ENCODE measurements around the gene S100A12. TPM values are rescaled to one million over a fixed set of nuclear protein-coding genes. Genes with fewer than 3 reads are reported as not detected.

S100A12 gene
- total and polyA plus RNA-seq, 2 donors (not counting 3 experiments of a cell fraction or from before 2014, with no cell fraction given) = not detected

DNA sequence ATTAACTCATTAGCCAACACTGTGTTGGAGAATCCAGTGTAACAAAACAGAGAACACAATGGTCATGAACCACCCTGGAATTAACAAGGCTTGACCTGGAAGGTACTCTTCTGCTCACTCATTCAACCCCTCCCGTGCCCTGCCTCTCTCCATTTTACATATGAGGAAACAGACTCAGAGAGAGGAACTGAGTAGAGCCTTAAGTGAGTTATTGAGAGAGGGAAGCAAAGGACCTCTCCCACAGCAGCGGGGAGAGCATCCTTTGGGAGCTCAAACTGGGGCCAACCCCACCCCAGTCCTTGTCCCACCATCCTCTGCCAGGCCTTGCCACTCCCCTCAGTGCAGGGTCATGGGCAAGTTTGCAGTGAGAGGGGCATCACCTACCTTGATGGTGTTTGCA is 1.4 kb downstream of the S100A12 start:
- BruUV-seq (replicated peaks) = no TSS peak
- H3K9me1 ChIP-seq (replicated peaks; ENCODE audit: control insufficient read depth, extremely low read depth, insufficient read depth, low read length) = no peaks in the 10 kb centered on the region
- no peaks in the 10 kb centered on the region for H3K4me1 ChIP-seq (ENCODE audit: control insufficient read depth, extremely low read depth, insufficient read depth, low read length)
- DNase-seq (ENCODE audit: low read depth, low spot score) (no peak), FAIRE-seq (no peak)
- dilution Hi-C loops (cut with MboI; ENCODE audit: extremely low pct_ligation_motif_present, low sequenced_read_pairs) = no loop called here
- no peaks in the 10 kb centered on the region for H3K36me3 ChIP-seq (ENCODE audit: control insufficient read depth in 2 of 2, extremely low read depth in 1 of 2, insufficient read depth in 2 of 2, low read length in 2 of 2)
- H3K4me2 ChIP-seq (ENCODE audit: insufficient read depth, low read length) = no peak overlapping the region
- no peaks in the 10 kb centered on the region for H3K27me3 ChIP-seq (ENCODE audit: control insufficient read depth in 2 of 2, insufficient read depth in 2 of 2, low read length in 2 of 2)
- no peaks in the 10 kb centered on the region for H3K79me2 ChIP-seq (ENCODE audit: control insufficient read depth, insufficient read depth, low read length)
- TF ChIP-seq, protein P1, sequence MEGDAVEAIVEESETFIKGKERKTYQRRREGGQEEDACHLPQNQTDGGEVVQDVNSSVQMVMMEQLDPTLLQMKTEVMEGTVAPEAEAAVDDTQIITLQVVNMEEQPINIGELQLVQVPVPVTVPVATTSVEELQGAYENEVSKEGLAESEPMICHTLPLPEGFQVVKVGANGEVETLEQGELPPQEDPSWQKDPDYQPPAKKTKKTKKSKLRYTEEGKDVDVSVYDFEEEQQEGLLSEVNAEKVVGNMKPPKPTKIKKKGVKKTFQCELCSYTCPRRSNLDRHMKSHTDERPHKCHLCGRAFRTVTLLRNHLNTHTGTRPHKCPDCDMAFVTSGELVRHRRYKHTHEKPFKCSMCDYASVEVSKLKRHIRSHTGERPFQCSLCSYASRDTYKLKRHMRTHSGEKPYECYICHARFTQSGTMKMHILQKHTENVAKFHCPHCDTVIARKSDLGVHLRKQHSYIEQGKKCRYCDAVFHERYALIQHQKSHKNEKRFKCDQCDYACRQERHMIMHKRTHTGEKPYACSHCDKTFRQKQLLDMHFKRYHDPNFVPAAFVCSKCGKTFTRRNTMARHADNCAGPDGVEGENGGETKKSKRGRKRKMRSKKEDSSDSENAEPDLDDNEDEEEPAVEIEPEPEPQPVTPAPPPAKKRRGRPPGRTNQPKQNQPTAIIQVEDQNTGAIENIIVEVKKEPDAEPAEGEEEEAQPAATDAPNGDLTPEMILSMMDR (IDR thresholded peaks at IDR 0.05; ENCODE audit: extremely low read depth in 1 of 2, insufficient read depth in 1 of 2, low read depth in 1 of 2, low read length in 2 of 2) = no peak
- TF ChIP-seq GATA2 (IDR thresholded peaks at IDR 0.05; ENCODE audit: insufficient read depth, insufficient read length, low read depth, low read length) (no peak), FOS (IDR thresholded peaks at IDR 0.05; ENCODE audit: borderline replicate concordance, insufficient read depth, low read length) (no peak), MYC (IDR thresholded peaks at IDR 0.05; ENCODE audit: low read depth, low read length) (no peak), JUN (IDR thresholded peaks at IDR 0.05; ENCODE audit: borderline replicate concordance, insufficient read depth, insufficient read length, low read depth) (no peak), POLR2A (IDR thresholded peaks at IDR 0.05; ENCODE audit: low read depth, low read length) (no peak), EZH2 (IDR thresholded peaks at IDR 0.05; ENCODE audit: borderline replicate concordance, low read depth, low read length, severe bottlenecking) (no peak), POLR2AphosphoS5 (IDR thresholded peaks at IDR 0.05; ENCODE audit: insufficient read depth, low read depth, low read length) (no peak)
- TF ChIP-seq, protein P2, sequence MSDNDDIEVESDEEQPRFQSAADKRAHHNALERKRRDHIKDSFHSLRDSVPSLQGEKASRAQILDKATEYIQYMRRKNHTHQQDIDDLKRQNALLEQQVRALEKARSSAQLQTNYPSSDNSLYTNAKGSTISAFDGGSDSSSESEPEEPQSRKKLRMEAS (IDR thresholded peaks at IDR 0.05; ENCODE audit: insufficient read depth, insufficient read length) = no peak
- ChIA-PET POLR2A (no interaction called here), CTCF (no interaction called here)
- no peak overlapping the region for H3K9ac ChIP-seq (replicated peaks; ENCODE audit: extremely low read depth, insufficient read depth, low read length)
- intact Hi-C loops (cut with micrococcal nuclease) = no loop called here
- no peak overlapping the region for H2AFZ ChIP-seq (ENCODE audit: low read depth, low read length)
- H3K4me3 ChIP-seq (replicated peaks in 1 of 3; ENCODE audit: insufficient read depth in 1 of 3, low read depth in 1 of 3, low read length in 3 of 3) = no peak overlapping the region
- H4K20me1 ChIP-seq (replicated peaks; ENCODE audit: control insufficient read depth, extremely low read depth, insufficient read depth, low read length) = no peaks in the 10 kb centered on the region
- H3K27ac ChIP-seq (ENCODE audit: insufficient read depth, low read depth, low read length) = no peak overlapping the region
- no peaks in the 10 kb centered on the region for H3K9me3 ChIP-seq (replicated peaks; ENCODE audit: control insufficient read depth, insufficient read depth, low read length)
